ENCODE data around the gene ALDH4A1.
"Not testable (repeated sequence)": the region's sequence is repeated elsewhere in the genome, so short reads cannot be mapped to it uniquely, and the experiment has no call there.

The ALDH4A1 gene

GRCh38 chr1:18854331-18855025 lies 47.9 kb downstream of the ALDH4A1 start:
- no peak for DNase-seq (ENCODE audit: low spot score)

GRCh38 chr1:18852501-18852900 lies 49.9 kb downstream of the ALDH4A1 start:
- DNase-seq (ENCODE audit: low spot score): no peak

GRCh38 chr1:18849261-18849711 lies 53.1 kb downstream of the ALDH4A1 start:
- DNase-seq (ENCODE audit: low spot score): no peak

- DNase-seq (ENCODE audit: low spot score): not testable (repeated sequence)
Measured at GRCh38 chr1:18847723-18848122, 54.6 kb downstream of the ALDH4A1 start.

- no peak for DNase-seq (ENCODE audit: low spot score)
Measured at GRCh38 chr1:18840145-18840544, 62.2 kb downstream of the ALDH4A1 start.

- no peak for DNase-seq (ENCODE audit: low spot score)
Measured at GRCh38 chr1:18836654-18837053, 65.7 kb downstream of the ALDH4A1 start.

- not testable (repeated sequence) for DNase-seq (ENCODE audit: low spot score)
Measured at GRCh38 chr1:18832319-18832718, 70.0 kb downstream of the ALDH4A1 start.

- no peak for DNase-seq (ENCODE audit: low spot score)
Measured at GRCh38 chr1:18831656-18832055, 70.7 kb downstream of the ALDH4A1 start.

- no peak for DNase-seq (ENCODE audit: low spot score)
Measured at GRCh38 chr1:18830596-18830995, 71.8 kb downstream of the ALDH4A1 start.

- no peak for DNase-seq (ENCODE audit: low spot score)
Measured at GRCh38 chr1:18829671-18830070, 72.7 kb downstream of the ALDH4A1 start.

- DNase-seq (ENCODE audit: low spot score): no peak
Measured at GRCh38 chr1:18828224-18828623, 74.1 kb downstream of the ALDH4A1 start.

GRCh38 chr1:18823438-18823837 lies 78.9 kb downstream of the ALDH4A1 start:
- no peak for DNase-seq (ENCODE audit: low spot score)
